Neural progenitor cell (in vitro differentiated cells): ENCODE data around the gene EXD3. TPM values are rescaled to one million over a fixed set of nuclear protein-coding genes. Genes with fewer than 3 reads are reported as not detected.

Experiments used
- DNase-seq: peaks from one replicate; pipeline ENCODE4 v3.0.0-alpha.2; 2016; ENCODE audit warnings: low spot score
- H2AFZ ChIP-seq: fragments of 200-600 bp; sonication (generic); replicated peaks from 2 replicates; pipeline ENCODE4 v1.6.1; 2016; ENCODE audit warnings: antibody characterized with exemption
- H3F3A ChIP-seq: fragments of 200-600 bp; sonication (generic); 2 replicates; pipeline ENCODE4 v1.6.1; 2016; ENCODE audit warnings: antibody characterized with exemption, low read depth
- H3K27ac ChIP-seq: fragments of 200-600 bp; sonication (generic); 2 replicates; pipeline ENCODE4 v1.5.1; 2016; ENCODE audit warnings: mild to moderate bottlenecking
- H3K27me3 ChIP-seq: fragments of 200-600 bp; sonication (generic); 2 replicates; pipeline ENCODE4 v1.6.1; 2016; ENCODE audit warnings: mild to moderate bottlenecking, moderate library complexity
- H3K36me3 ChIP-seq: fragments of 200-600 bp; sonication (generic); 2 replicates; pipeline ENCODE4 v1.5.1; 2016
- H3K4me1 ChIP-seq: fragments of 200-600 bp; sonication (generic); 2 replicates; pipeline ENCODE4 v1.6.1; 2016; ENCODE audit warnings: mixed run types
- H3K4me2 ChIP-seq: fragments of 200-600 bp; sonication (generic); 2 replicates; pipeline ENCODE4 v1.6.1; 2016
- H3K4me3 ChIP-seq: fragments of 200-600 bp; sonication (generic); 2 replicates; pipeline ENCODE4 v1.5.1; 2016
- H3K79me2 ChIP-seq: fragments of 200-600 bp; sonication (generic); 2 replicates; pipeline ENCODE4 v1.6.1; 2016; ENCODE audit warnings: low read depth
- H3K9ac ChIP-seq: fragments of 200-600 bp; sonication (generic); 2 replicates; pipeline ENCODE4 v1.6.1; 2016
- H3K9me3 ChIP-seq: fragments of 200-600 bp; sonication (generic); 2 replicates; pipeline ENCODE4 v1.5.1; 2016; ENCODE audit warnings: low read depth
- H4K20me1 ChIP-seq: fragments of 200-600 bp; sonication (generic); 2 replicates; pipeline ENCODE4 v1.6.1; 2016; ENCODE audit warnings: low read depth
- H3K27ac Mint-ChIP-seq: 3 replicates; pipeline ENCODE4 v1.8.0; 2021; ENCODE audit warnings: mixed read lengths
- H3K27me3 Mint-ChIP-seq: 2 replicates; pipeline ENCODE4 v1.8.0; 2022; ENCODE audit warnings: low read depth, mild to moderate bottlenecking, inconsistent platforms, moderate library complexity, mixed read lengths; ENCODE audit not compliant: insufficient read depth
- H3K36me3 Mint-ChIP-seq: 3 replicates; pipeline ENCODE4 v1.8.0; 2021; ENCODE audit warnings: mixed read lengths
- H3K4me1 Mint-ChIP-seq: 3 replicates; pipeline ENCODE4 v1.8.0; 2021; ENCODE audit warnings: mixed read lengths
- H3K4me3 Mint-ChIP-seq: 3 replicates; pipeline ENCODE4 v1.8.0; 2021; ENCODE audit warnings: mild to moderate bottlenecking, moderate library complexity, mixed read lengths
- H3K9me3 Mint-ChIP-seq: 3 replicates; pipeline ENCODE4 v1.8.0; 2020; ENCODE audit warnings: mixed read lengths
- CTCF ChIP-seq: fragments of 200-600 bp; sonication (generic); IDR thresholded peaks from 2 replicates; pipeline ENCODE4 v1.5.1; 2017; ENCODE audit warnings: antibody characterized with exemption, mild to moderate bottlenecking
- EZH2 ChIP-seq: fragments of 200-600 bp; sonication (generic); IDR thresholded peaks from 2 replicates; pipeline ENCODE4 v1.6.1; 2017; ENCODE audit warnings: antibody characterized with exemption, mild to moderate bottlenecking, moderate library complexity
- EZH2phosphoT487 ChIP-seq: fragments of 200-600 bp; sonication (generic); IDR thresholded peaks from 2 replicates; pipeline ENCODE4 v1.6.1; 2017; ENCODE audit warnings: antibody characterized with exemption
- total RNA-seq: library from RNA; depleted of rRNA; stranded (reverse); fragments of >200 nt; gene quantifications from 2 replicates; pipeline ENCODE4 v1.2.3, GENCODE V29; 2015; ENCODE audit warnings: low replicate concordance

Gene EXD3
- total RNA-seq, 1 donor from 2014 or later = 4.7 TPM

- Histone ChIP-seq H4K20me1 (no peaks in the 10 kb centered on the region), H2AFZ (no peak overlapping the region), H3K4me1 (no peaks in the 10 kb centered on the region), H3K9ac (no peak overlapping the region), H3K9me3 (no peaks in the 10 kb centered on the region), H3F3A (peaks cover 8% of the 10 kb centered on the region), H3K79me2 (no peaks in the 10 kb centered on the region), H3K27ac (no peak overlapping the region), H3K36me3 (no peaks in the 10 kb centered on the region), H3K4me2 (no peak overlapping the region), H3K27me3 (peaks cover 12% of the 10 kb centered on the region), H3K4me3 (no peak overlapping the region)
- peaks cover 8% of the 10 kb centered on the region for H3K27me3 Mint-ChIP-seq
- no peak for DNase-seq
- no peaks in the 10 kb centered on the region for H3K36me3 Mint-ChIP-seq
- H3K4me3 Mint-ChIP-seq = no peak overlapping the region
- H3K9me3 Mint-ChIP-seq = no peaks in the 10 kb centered on the region
- TF ChIP-seq CTCF (no peak), EZH2 (no peak), EZH2phosphoT487 (no peak)
- no peaks in the 10 kb centered on the region for H3K4me1 Mint-ChIP-seq
- no peak overlapping the region for H3K27ac Mint-ChIP-seq
Measured at GRCh38 chr9:137428841-137429545, 6.0 kb upstream of the EXD3 start.

GRCh38 chr9:137428311-137428630 lies 5.3 kb upstream of the EXD3 start:
- Mint-ChIP-seq H3K27me3 (peaks cover 8% of the 10 kb centered on the region), H3K4me3 (no peak overlapping the region), H3K36me3 (no peaks in the 10 kb centered on the region), H3K4me1 (no peaks in the 10 kb centered on the region), H3K27ac (no peak overlapping the region), H3K9me3 (no peaks in the 10 kb centered on the region)
- Histone ChIP-seq H3K79me2 (no peaks in the 10 kb centered on the region), H3K4me2 (no peak overlapping the region), H4K20me1 (no peaks in the 10 kb centered on the region), H3K9ac (no peak overlapping the region), H3F3A (peaks cover 11% of the 10 kb centered on the region), H3K36me3 (no peaks in the 10 kb centered on the region), H3K4me3 (no peak overlapping the region), H3K27me3 (peaks cover 20% of the 10 kb centered on the region), H3K9me3 (no peaks in the 10 kb centered on the region), H2AFZ (no peak overlapping the region), H3K27ac (no peak overlapping the region), H3K4me1 (no peaks in the 10 kb centered on the region)
- no peak for TF ChIP-seq EZH2
- no peak for TF ChIP-seq EZH2phosphoT487
- TF ChIP-seq CTCF = no peak
- DNase-seq = no peak

GRCh38 chr9:137427454-137428310 lies 4.7 kb upstream of the EXD3 start:
- DNase-seq = no peak
- Mint-ChIP-seq H3K27ac (no peak overlapping the region), H3K4me3 (no peak overlapping the region), H3K9me3 (no peaks in the 10 kb centered on the region), H3K36me3 (no peaks in the 10 kb centered on the region), H3K27me3 (peaks cover 8% of the 10 kb centered on the region), H3K4me1 (no peaks in the 10 kb centered on the region)
- no peaks in the 10 kb centered on the region for H3K79me2 ChIP-seq
- no peak overlapping the region for H2AFZ ChIP-seq
- H3K36me3 ChIP-seq = no peaks in the 10 kb centered on the region
- no peak overlapping the region for H3K9ac ChIP-seq
- H3K9me3 ChIP-seq = no peaks in the 10 kb centered on the region
- no peak overlapping the region for H3K4me2 ChIP-seq
- H3F3A ChIP-seq = peaks cover 11% of the 10 kb centered on the region
- H3K27me3 ChIP-seq = peaks cover 25% of the 10 kb centered on the region
- no peaks in the 10 kb centered on the region for H4K20me1 ChIP-seq
- TF ChIP-seq EZH2 = no peak
- no peak for TF ChIP-seq CTCF
- TF ChIP-seq EZH2phosphoT487 = no peak
- no peak overlapping the region for H3K4me3 ChIP-seq
- no peak overlapping the region for H3K27ac ChIP-seq
- H3K4me1 ChIP-seq = no peaks in the 10 kb centered on the region
